Astrocyte of the spinal cord (primary cell): ENCODE data around the gene UBXN7.

Source experiments
- DNase-seq: peaks from one replicate; pipeline ENCODE4 v3.0.0; 2011; ENCODE audit warnings: low read depth, low spot score
- H3K4me3 ChIP-seq: 2 replicates; pipeline ENCODE4 v1.5.1; 2011; ENCODE audit warnings: low read depth, mild to moderate bottlenecking, low read length, moderate library complexity
- in situ Hi-C: cut with HindIII; loops from 2 replicates; pipeline ENCODE4 v1.10.0; 2017; ENCODE audit warnings: low sequenced_read_pairs
- TF ChIP-seq, protein P1 (sequence below): IDR thresholded peaks from 2 replicates; pipeline ENCODE4 v1.5.1; 2012; ENCODE audit warnings: low read depth, mild to moderate bottlenecking, low read length, inconsistent platforms

Gene UBXN7

DNA sequence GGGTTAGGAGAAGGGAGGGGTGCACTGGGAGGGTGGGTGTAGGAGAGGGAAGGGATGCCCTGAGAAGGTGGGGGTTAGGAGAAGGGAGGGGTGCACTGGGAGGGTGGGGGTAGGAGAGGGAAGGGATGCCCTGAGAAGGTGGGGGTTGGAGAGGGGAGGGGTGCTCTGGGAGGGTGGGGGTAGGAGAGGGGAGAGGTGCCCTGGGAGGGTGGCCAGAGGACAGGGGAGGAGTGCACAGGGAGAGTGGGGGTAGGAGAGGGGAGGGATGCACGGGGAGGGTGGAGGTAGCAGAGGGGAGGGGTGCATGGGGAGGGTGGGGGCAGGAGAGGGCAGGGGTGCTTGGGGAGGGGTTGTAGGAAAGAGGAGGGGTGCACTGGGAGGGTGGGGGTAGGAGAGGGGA is 97.2 kb downstream of the UBXN7 start:
- no peak overlapping the region for H3K4me3 ChIP-seq
- TF ChIP-seq, protein P1, sequence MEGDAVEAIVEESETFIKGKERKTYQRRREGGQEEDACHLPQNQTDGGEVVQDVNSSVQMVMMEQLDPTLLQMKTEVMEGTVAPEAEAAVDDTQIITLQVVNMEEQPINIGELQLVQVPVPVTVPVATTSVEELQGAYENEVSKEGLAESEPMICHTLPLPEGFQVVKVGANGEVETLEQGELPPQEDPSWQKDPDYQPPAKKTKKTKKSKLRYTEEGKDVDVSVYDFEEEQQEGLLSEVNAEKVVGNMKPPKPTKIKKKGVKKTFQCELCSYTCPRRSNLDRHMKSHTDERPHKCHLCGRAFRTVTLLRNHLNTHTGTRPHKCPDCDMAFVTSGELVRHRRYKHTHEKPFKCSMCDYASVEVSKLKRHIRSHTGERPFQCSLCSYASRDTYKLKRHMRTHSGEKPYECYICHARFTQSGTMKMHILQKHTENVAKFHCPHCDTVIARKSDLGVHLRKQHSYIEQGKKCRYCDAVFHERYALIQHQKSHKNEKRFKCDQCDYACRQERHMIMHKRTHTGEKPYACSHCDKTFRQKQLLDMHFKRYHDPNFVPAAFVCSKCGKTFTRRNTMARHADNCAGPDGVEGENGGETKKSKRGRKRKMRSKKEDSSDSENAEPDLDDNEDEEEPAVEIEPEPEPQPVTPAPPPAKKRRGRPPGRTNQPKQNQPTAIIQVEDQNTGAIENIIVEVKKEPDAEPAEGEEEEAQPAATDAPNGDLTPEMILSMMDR = no peak
- no peak for DNase-seq
- in situ Hi-C loops = no loop called here

DNA sequence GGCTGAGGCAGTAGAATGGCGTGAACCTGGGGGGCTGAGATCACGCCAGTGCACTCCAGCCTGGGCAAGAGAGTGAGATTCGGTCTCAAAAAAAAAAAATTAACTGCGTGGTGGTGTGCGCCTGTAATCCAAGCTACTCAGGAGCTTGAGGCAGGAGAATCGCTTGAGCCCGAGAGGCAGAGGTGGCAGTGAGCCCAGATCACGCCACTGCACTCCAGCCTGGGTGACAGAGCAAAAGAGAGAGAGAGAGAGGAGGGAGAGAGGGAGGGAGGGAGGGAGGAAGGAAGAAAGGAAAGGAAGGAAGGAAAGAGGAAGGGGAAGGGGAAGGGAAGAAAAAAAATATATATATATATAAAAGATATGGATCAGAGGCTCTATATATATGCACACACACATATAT is 100.1 kb downstream of the UBXN7 start:
- in situ Hi-C loops = no loop called here
- no peak overlapping the region for H3K4me3 ChIP-seq
- TF ChIP-seq, protein P1 = no peak
- DNase-seq = no peak

DNA sequence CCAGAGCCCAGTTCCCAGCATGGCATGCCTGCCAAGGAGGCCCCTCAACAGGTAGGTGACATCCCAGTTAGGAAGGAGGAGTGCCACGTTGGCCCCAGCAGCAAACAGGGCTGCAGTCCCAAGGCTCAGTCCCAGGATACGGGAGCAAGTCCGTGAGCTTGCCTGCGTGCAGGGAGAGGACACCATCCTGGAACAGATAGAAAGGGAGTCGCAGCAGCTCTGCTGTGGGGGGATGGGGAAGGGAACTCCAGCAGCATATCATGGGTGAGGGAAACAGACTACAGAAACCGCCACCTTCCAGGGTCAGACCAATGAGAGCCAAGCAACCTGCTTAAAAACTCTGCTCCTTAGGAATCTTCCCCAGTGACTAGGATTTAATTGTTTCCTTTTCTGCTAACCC is 104.8 kb downstream of the UBXN7 start:
- TF ChIP-seq, protein P1 = no peak
- DNase-seq = no peak
- H3K4me3 ChIP-seq = no peak overlapping the region
- in situ Hi-C loops = no loop called here

DNA sequence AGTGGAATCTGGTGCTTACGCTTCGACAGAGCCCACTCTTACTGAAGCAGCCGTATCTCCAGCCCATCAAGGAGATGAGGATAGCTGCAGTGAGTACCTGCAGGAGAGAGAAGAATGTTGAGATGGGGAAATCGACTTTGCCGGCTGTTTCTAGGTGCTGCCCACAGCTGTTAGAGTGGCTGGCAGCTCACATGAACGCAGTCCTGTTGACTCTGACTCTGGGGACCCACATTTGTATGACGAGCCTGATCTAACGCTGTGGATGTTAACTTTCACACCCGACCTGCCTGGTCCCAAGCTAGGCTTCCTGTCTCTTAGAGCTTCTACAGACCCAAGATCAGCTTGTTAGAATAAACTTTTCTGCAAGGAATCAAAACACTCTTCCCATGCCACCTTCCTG is 105.3 kb downstream of the UBXN7 start:
- in situ Hi-C loops = no loop called here
- TF ChIP-seq, protein P1 = no peak
- H3K4me3 ChIP-seq = no peak overlapping the region
- no peak for DNase-seq

DNA sequence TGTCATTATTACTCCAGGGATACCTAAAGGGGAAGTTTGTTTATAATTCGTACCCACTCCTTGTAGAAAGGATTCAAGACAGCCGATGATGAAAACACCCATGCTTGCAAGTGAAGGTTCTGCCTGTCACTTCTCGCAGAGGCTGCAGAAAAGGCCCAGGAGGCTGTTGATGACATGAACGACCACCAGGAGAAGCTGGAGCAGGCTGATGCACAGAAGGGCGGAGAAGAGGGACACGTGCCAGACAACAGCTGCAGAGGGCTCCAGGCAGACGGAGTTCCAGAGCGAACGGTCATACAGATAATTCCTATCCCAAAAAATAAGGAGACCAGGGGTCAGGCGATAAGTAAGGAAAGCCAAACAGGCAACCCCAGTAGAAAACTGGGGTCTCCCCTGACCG is 108.5 kb downstream of the UBXN7 start:
- DNase-seq = no peak
- in situ Hi-C loops = no loop called here
- TF ChIP-seq, protein P1 = peak; percentile 23
- no peak overlapping the region for H3K4me3 ChIP-seq

DNA sequence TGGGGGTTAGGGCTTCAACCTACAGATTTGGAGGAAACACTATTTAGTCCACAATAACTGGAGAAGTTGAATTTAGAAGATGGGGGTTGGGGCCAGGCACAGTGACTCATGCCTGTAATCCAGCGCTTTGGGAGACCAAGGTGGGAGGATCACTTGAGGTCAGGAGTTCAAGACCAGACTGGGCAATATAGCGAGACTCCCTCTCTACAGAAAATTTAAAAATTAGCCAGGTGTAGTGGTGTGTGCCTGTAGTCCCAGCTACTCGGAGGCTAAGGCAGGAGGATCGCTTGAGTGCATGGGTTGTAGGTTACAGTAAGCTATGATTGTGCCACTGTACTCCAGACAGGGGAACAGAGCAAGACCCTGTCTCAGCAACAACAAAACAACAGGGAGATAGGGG is 109.2 kb downstream of the UBXN7 start:
- in situ Hi-C loops = no loop called here

DNA sequence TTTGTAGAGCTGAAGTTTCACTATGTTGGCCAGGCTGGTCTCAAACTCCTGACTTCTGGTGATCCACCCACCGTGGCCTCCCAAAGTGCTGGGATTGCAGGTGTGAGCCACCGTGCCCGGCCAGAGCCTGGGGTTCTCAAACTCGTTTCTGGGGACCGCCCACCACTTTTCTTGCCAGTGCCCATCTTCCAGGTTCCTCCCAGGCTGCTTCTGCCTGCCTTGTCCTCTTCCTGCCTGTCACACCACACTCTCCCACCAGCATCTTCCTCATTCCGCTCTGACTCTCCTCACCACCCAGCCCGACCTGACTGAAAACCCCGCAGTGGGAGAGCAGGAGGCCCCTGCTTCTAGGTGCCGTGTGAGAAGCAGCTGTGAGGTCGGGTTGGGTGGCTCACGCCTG is 111.1 kb downstream of the UBXN7 start:
- in situ Hi-C loops = no loop called here
- DNase-seq = no peak
- TF ChIP-seq, protein P1 = no peak
- H3K4me3 ChIP-seq = no peak overlapping the region

More for the DNA sequence above, 109.2 kb downstream of the UBXN7 start:
- DNase-seq = no peak
- TF ChIP-seq, protein P1 = no peak
- H3K4me3 ChIP-seq = no peak overlapping the region
